Kidney glomerular epithelial cell (primary cell): ENCODE results near the gene MAOA.
"Not testable (repeated sequence)": the region's sequence is repeated elsewhere in the genome, so short reads cannot be mapped to it uniquely, and the experiment has no call there.

Experiments
- DNase-seq: peaks from one replicate; lab custom pipeline; 2025; lab: John Stamatoyannopoulos, UW

Gene MAOA

DNA sequence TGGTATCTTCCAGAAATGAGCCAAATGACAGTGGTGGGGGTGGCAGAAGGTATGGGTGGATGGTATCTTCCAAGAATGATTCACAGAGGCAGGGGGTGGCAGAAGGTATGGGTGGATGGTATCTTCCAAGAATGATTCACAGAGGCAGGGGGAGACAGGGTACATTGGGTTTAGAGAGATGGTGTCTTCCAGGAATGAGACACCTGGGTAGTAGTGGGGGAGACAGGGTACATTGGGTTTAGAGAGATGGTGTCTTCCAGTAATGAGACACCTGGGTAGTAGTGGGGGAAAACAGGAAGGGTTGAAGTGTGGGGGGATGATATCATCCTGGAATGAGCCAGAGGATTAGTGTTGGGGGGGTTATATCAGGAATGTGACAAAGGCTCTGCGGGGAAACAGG lies 62.0 kb downstream of the MAOA start:
- DNase-seq, result no peak

DNA sequence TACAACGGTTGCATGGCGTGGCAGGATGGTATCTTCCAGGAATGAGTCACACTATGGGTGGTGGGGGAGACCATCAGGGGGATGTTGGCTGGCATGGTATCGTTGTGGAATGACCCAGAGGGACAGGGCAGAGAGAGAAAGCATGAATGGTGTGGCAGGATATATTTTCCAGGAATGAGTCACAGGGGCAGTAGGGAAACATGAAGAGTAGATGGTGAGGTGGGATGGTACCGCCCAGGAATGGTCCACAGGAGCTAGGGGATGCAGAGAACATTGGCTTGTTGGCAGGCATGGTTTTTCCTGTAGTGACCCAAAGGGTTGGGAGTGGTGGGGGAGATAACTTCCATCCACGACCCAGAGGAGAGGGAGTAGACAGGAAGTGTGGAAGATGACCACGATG lies 62.4 kb downstream of the MAOA start:
- DNase-seq, result no peak

GRCh38 chrX:43718956-43719355 lies 62.9 kb downstream of the MAOA start:
- DNase-seq, result no peak

- no peak for DNase-seq
Observed at GRCh38 chrX:43720082-43720481, 64.0 kb downstream of the MAOA start.

- DNase-seq, result no peak
Observed at GRCh38 chrX:43720961-43721360, 64.9 kb downstream of the MAOA start.

DNA sequence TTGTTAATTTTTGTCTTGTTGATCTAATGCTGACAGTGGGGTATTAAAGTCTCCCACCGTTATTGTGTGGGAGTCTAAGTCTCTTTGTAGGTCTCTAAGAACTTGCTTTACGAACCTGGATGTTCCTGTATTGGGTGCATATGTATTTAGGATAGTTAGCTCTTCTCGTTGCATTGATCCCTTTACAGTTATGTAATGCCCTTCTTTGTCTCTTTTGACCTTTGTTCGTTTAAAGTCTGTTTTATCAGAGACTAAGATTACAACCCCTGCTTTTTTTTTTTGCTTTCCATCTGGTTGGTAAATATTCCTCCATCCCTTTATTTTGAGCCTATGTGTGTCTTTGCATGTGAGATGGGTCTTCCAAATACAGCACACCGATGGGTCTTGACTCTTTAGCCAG lies 69.1 kb downstream of the MAOA start:
- not testable (repeated sequence) for DNase-seq

DNA sequence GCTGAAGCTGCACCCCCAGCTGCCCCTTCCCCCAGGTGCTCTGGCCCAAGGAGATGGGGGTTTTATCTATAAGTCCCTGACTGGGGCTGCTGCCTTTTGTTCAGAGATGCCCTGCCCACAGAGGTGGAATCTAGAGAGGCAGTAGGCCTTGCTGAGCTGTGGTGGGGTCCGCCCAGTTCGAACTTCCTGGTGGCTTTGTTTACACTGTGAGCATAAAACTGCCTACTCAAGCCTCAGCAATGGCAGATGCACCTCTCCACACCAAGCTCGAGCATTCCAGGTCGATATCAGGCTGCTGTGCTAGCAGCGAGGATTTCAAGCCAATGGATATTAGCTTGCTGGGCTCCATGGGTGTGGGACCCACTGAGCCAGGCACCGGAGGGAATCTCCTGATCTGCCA lies 71.2 kb downstream of the MAOA start:
- not testable (repeated sequence) for DNase-seq

GRCh38 chrX:43728002-43728401 lies 71.9 kb downstream of the MAOA start:
- DNase-seq, result no peak

- no peak for DNase-seq
Observed at GRCh38 chrX:43728966-43729365, 72.9 kb downstream of the MAOA start.

- DNase-seq, result no peak
Observed at GRCh38 chrX:43731086-43731485, 75.0 kb downstream of the MAOA start.

GRCh38 chrX:43733699-43734098 lies 77.6 kb downstream of the MAOA start:
- DNase-seq, result no peak

- DNase-seq, result no peak
Observed at GRCh38 chrX:43734444-43734843, 78.3 kb downstream of the MAOA start.

DNA sequence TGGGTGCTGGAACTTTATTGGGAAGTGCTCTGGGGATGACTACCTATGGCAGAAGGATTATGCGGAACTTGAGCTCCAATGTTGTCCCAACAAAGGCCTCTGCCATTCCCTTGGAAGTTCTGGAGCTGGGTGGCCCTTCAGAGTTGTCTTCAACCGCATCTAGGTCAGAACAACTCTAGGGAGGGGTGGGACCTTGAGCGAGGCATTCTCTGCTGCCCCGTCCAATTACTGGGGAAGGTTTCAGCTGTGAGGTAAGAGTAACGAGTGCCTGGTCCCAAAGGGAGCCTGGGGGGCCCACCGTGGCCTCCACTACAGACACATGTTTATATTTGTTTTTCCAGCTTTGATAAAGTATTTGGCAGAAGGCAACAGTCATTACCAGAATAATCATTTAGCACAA lies 79.4 kb downstream of the MAOA start:
- DNase-seq, result no peak

- no peak for DNase-seq
Observed at GRCh38 chrX:43735957-43736356, 79.9 kb downstream of the MAOA start.

GRCh38 chrX:43741843-43742573 lies 85.9 kb downstream of the MAOA start:
- DNase-seq, result no peak

- DNase-seq, result no peak
Observed at GRCh38 chrX:43743100-43743822, 87.2 kb downstream of the MAOA start.

GRCh38 chrX:43744284-43744683 lies 88.2 kb downstream of the MAOA start:
- DNase-seq, result no peak

- DNase-seq, result peak; percentile 19
Observed at GRCh38 chrX:43745938-43746721, 90.0 kb downstream of the MAOA start.

DNA sequence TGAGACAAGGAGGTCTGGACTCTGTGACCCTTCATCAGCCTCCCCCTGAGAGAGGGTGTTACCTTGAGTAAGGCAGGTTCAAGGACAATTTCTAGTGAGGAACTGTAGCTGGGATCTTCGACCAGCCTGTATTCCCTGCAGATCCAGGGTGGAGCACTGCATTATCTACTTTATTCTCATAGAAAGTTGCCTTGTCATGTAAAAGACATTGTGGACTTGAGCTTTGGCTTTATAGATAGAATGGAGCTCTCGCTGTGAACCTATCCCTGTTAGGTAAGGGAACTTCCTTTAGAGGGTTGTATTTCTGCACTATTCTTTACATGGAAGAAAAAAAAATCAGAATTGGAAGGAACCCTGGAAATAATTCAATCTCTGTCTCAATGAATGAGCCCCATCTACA lies 91.4 kb downstream of the MAOA start:
- no peak for DNase-seq

GRCh38 chrX:43750248-43750676 lies 94.2 kb downstream of the MAOA start:
- peak; percentile 14 for DNase-seq

- no peak for DNase-seq
Observed at GRCh38 chrX:43753637-43754036, 97.5 kb downstream of the MAOA start.

DNA sequence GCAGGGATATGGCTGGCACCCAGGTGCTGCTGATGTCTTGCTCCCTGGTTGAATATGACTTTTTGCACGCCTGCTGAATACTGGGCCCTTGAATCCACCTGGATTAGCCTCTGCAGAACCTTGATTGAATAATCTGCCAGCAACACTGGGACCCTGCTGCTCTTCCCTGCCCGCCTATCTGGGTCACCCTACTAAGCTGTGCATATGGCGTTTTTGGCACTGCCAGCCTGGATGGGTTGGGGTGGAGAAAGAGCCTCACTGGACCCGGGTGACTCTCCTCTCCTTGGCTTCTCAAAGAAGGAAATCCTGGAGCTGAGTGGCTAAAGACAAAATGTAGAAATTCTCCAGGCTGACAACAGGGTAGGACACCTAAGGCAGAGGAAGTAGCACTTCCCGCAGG lies 100.0 kb downstream of the MAOA start:
- DNase-seq, result no peak

DNA sequence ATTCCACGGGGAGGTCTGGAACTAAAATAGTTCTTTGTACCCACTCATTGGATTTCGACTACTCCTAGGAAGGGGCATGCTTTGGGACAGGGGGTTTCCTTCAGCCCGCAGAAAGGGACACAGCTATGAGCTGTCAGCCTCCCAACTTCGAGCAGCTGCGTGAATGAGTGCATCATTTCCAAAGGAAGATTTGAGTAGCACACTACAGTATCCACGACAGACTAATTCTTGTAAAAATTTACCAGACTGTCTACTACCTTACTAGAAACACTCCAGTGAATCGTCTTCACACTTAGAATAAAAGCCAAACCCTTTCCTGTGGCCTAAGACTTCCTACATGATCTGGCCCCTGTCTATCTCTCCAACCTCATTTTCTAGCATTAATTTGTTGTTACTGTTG lies 101.9 kb downstream of the MAOA start:
- no peak for DNase-seq
